Neuronal stem cell (in vitro differentiated cells): ENCODE results near the gene NEDD9.

Experiments
- DNase-seq: peaks from one replicate; pipeline ENCODE4 v3.0.0-alpha.2; 2013; ENCODE audit warnings: low spot score
- H2AFZ ChIP-seq: one replicate; pipeline ENCODE4 v1.6.1; 2013; ENCODE audit warnings: mild to moderate bottlenecking, low read length, inconsistent platforms
- H2AK5ac ChIP-seq: 2 replicates; pipeline ENCODE4 v1.6.1; 2013; ENCODE audit warnings: low read depth, mild to moderate bottlenecking, inconsistent platforms, low read length, moderate library complexity, mixed read lengths
- H2BK120ac ChIP-seq: 2 replicates; pipeline ENCODE4 v1.6.1; 2013; ENCODE audit warnings: low read depth, mild to moderate bottlenecking, inconsistent platforms, low read length, moderate library complexity, mixed read lengths
- H2BK12ac ChIP-seq: one replicate; pipeline ENCODE4 v1.6.1; 2013; ENCODE audit warnings: low read length, inconsistent platforms
- H2BK15ac ChIP-seq: 2 replicates; pipeline ENCODE4 v1.6.1; 2013; ENCODE audit warnings: mild to moderate bottlenecking, low read length, inconsistent platforms, mixed read lengths
- H2BK5ac ChIP-seq: one replicate; pipeline ENCODE4 v1.6.1; 2013; ENCODE audit warnings: inconsistent platforms, mild to moderate bottlenecking, low read length, moderate library complexity
- H3K14ac ChIP-seq: one replicate; pipeline ENCODE4 v1.6.1; 2013; ENCODE audit warnings: low read length, inconsistent platforms
- H3K18ac ChIP-seq: 2 replicates; pipeline ENCODE4 v1.6.1; 2013; ENCODE audit warnings: low read length, inconsistent platforms
- H3K23ac ChIP-seq: 2 replicates; pipeline ENCODE4 v1.6.1; 2013; ENCODE audit warnings: low read depth, mild to moderate bottlenecking, mixed read lengths, low read length, inconsistent platforms; ENCODE audit not compliant: poor library complexity
- H3K27ac ChIP-seq: replicated peaks from 3 replicates; pipeline ENCODE4 v1.5.1; 2013; ENCODE audit warnings: low read length, inconsistent platforms
- H3K27me3 ChIP-seq, 3 experiments: 2 replicates each; pipeline ENCODE4 v1.6.1; 2013; ENCODE audit warnings: low read length in 3 of 3, mild to moderate bottlenecking in 2 of 3, inconsistent platforms in 1 of 3, low read depth in 1 of 3, mixed read lengths in 1 of 3, moderate library complexity in 1 of 3; ENCODE audit not compliant: control insufficient read depth in 3 of 3, insufficient read depth in 3 of 3
- H3K36me3 ChIP-seq, 2 donors: replicated peaks in 1 of 2; 2 replicates each; pipeline ENCODE4 v1.6.1; 2013; ENCODE audit warnings: low read length in 2 of 2; ENCODE audit not compliant: control insufficient read depth in 2 of 2, insufficient read depth in 2 of 2
- H3K4ac ChIP-seq: 2 replicates; pipeline ENCODE4 v1.6.1; 2013; ENCODE audit warnings: inconsistent platforms, mild to moderate bottlenecking, low read length, moderate library complexity
- H3K4me1 ChIP-seq, 2 donors: 1 replicate in 1 of 2; 2 replicates in 1 of 2; pipeline ENCODE4 v1.6.1; 2013; ENCODE audit warnings: low read length in 2 of 2, low read depth in 1 of 2; ENCODE audit not compliant: control insufficient read depth in 2 of 2, insufficient read depth in 1 of 2
- H3K4me2 ChIP-seq: one replicate; pipeline ENCODE4 v1.6.1; 2013; ENCODE audit warnings: mild to moderate bottlenecking, low read length, inconsistent platforms; ENCODE audit not compliant: insufficient read depth, poor library complexity, severe bottlenecking
- H3K4me3 ChIP-seq, 2 donors: 2 replicates each; pipeline ENCODE4 v1.5.1; 2013; ENCODE audit warnings: low read length in 2 of 2, mild to moderate bottlenecking in 2 of 2, inconsistent platforms in 1 of 2, moderate library complexity in 1 of 2
- H3K79me1 ChIP-seq: one replicate; pipeline ENCODE4 v1.6.1; 2013; ENCODE audit warnings: low read depth, mild to moderate bottlenecking, inconsistent platforms, low read length, moderate library complexity
- H3K9ac ChIP-seq: one replicate; pipeline ENCODE4 v1.6.1; 2013; ENCODE audit warnings: mild to moderate bottlenecking, low read depth, low read length, inconsistent platforms; ENCODE audit not compliant: poor library complexity
- H3K9me3 ChIP-seq, 2 donors: replicated peaks in 1 of 2; 2 replicates each; pipeline versions ENCODE3 to v1.6.1; 2013; ENCODE audit warnings: low read length in 2 of 2, mild to moderate bottlenecking in 2 of 2, inconsistent platforms in 1 of 2, low read depth in 1 of 2, mixed read lengths in 1 of 2, moderate library complexity in 1 of 2; ENCODE audit not compliant: control insufficient read depth in 2 of 2, insufficient read depth in 1 of 2
- H4K8ac ChIP-seq: one replicate; pipeline ENCODE4 v1.6.1; 2013; ENCODE audit warnings: low read depth, mild to moderate bottlenecking, inconsistent platforms, low read length, moderate library complexity
- H4K91ac ChIP-seq: one replicate; pipeline ENCODE4 v1.6.1; 2013; ENCODE audit warnings: low read length, low read depth, mild to moderate bottlenecking, inconsistent platforms; ENCODE audit not compliant: poor library complexity
- WGBS, 2 donors: extraction: QIAGEN DNeasy Blood & Tissue Kit; methylation state at CpG; one replicate each; pipeline ENCODE4 v1.1.7; 2013; ENCODE audit warnings: missing lambda C conversion rate in 2 of 2, mixed read lengths in 1 of 2; ENCODE audit not compliant: insufficient read length in 2 of 2, insufficient replicate concordance in 1 of 2; ENCODE audit errors: extremely low coverage in 2 of 2; 5-methylcytosine and 5-hydroxymethylcytosine counted together

Gene NEDD9

DNA sequence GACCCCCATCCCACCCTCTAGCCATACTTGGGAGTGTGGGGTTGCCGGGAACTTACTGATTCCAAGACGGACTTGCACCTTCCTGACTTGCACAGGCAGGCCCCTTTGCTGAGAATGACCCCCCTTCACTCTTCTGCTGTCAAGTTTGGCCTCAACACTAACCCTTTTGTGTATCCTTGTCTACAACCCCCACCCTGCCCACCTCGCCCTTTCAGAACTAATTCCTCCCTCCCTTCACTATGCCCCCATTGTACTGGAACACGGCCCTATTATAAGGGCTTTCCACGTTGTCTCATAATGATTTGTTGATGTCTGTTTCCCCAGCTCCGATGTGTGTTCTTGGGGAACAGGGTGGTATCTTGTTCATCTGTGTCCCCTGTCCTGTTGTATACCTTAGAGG, 4.4 kb upstream of the NEDD9 start:
- H3K18ac ChIP-seq: no peak overlapping the region

DNA sequence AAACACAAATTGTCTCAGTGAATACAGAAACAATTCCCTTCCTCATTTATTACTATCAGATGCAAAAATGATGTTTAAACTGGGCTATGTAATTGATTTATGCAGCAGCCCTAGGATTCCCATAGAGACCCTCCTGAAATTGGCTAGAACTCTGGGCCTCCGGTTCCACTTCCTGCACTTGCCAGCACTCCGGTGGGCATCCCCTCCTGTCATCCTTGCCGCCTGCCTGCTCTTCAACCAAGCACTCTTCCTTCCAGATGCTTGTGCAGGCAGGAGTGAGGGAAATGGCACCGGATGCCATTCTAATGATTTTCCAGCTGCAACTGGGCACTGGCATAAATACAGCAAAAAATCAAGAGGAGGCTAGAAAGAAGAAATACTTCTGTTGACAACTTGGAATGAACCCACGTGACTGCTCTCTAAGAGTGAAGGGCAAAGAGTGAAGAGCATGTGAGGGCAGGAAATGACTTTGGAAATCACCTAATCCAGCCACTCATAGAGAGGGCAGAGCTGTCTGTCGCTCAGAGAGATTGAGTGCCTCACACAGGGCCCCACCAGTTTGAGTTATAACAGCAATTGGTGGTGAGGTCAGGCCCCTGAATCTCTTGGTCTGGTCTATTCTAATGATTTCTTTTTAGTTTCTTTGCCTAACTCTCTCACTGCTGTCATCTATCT, 3.7 kb upstream of the NEDD9 start:
- DNase-seq: no peak
- no peaks in the 10 kb centered on the region for H3K79me1 ChIP-seq
- no peak overlapping the region for H3K27ac ChIP-seq
- no peak overlapping the region for H3K9ac ChIP-seq
- no peak overlapping the region for H2BK120ac ChIP-seq
- H3K18ac ChIP-seq: peak overlapping the region; percentile 23
- H2BK5ac ChIP-seq: no peak overlapping the region
- no peak overlapping the region for H2AFZ ChIP-seq
- H2BK15ac ChIP-seq: no peak overlapping the region
- no peak overlapping the region for H4K91ac ChIP-seq
- H3K36me3 ChIP-seq: no peaks in the 10 kb centered on the region
- WGBS, 2 donors: no CpG with 5 or more reads among the region's 6 CpGs
- no peaks in the 10 kb centered on the region for H3K27me3 ChIP-seq
- no peak overlapping the region for H3K4me2 ChIP-seq
- no peak overlapping the region for H2AK5ac ChIP-seq
- no peak overlapping the region for H3K23ac ChIP-seq
- no peaks in the 10 kb centered on the region for H3K9me3 ChIP-seq
- no peak overlapping the region for H4K8ac ChIP-seq
- H3K4ac ChIP-seq: no peak overlapping the region
- no peak overlapping the region for H3K4me3 ChIP-seq
- no peak overlapping the region for H3K14ac ChIP-seq
- no peak overlapping the region for H2BK12ac ChIP-seq
- H3K4me1 ChIP-seq: peaks cover 18% of the 10 kb centered on the region in 2 donors

More for the DNA sequence above, 4.4 kb upstream of the NEDD9 start:
- H3K4me3 ChIP-seq: no peak overlapping the region
- H3K23ac ChIP-seq: no peak overlapping the region
- H2BK12ac ChIP-seq: no peak overlapping the region
- no peaks in the 10 kb centered on the region for H3K36me3 ChIP-seq
- no peak overlapping the region for H2AFZ ChIP-seq
- H3K9ac ChIP-seq: no peak overlapping the region
- WGBS, 2 donors: no CpG with 5 or more reads among the region's 6 CpGs
- no peak overlapping the region for H3K4ac ChIP-seq
- H3K4me2 ChIP-seq: no peak overlapping the region
- no peaks in the 10 kb centered on the region for H3K79me1 ChIP-seq
- H4K91ac ChIP-seq: no peak overlapping the region
- no peaks in the 10 kb centered on the region for H3K27me3 ChIP-seq
- no peak for DNase-seq
- H2BK15ac ChIP-seq: no peak overlapping the region
- peaks cover 18 to 20% of the 10 kb centered on the region in 2 donors for H3K4me1 ChIP-seq
- H2AK5ac ChIP-seq: no peak overlapping the region
- no peak overlapping the region for H2BK5ac ChIP-seq
- H3K27ac ChIP-seq: no peak overlapping the region
- no peak overlapping the region for H4K8ac ChIP-seq
- no peak overlapping the region for H2BK120ac ChIP-seq
- no peak overlapping the region for H3K14ac ChIP-seq
- H3K9me3 ChIP-seq: no peaks in the 10 kb centered on the region

DNA sequence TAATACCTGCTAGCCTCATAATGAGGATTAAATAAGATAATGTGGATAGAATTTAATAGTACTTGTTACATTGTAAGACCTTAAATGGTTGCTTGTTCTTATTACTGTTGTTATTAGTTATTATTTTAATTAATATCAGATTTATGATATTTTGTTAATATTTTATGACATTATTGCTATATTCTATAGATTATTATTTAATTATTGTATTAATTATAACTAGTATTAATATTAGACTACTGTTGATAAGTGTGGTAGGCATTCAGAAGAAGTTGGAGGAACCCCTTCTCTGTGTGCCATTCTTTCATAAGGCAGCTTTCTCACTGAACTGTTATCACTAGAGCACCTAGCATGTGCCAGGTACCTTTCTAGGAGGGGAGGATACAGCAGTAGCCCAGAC, 2.6 kb upstream of the NEDD9 start:
- Histone ChIP-seq H2BK12ac (no peak overlapping the region), H2AK5ac (no peak overlapping the region), H3K18ac (no peak overlapping the region), H3K23ac (no peak overlapping the region), H3K4ac (no peak overlapping the region), H3K79me1 (no peaks in the 10 kb centered on the region), H2BK15ac (no peak overlapping the region), H3K4me3 (no peak overlapping the region), H3K14ac (no peak overlapping the region), H3K4me2 (no peak overlapping the region), H3K27me3 (no peaks in the 10 kb centered on the region), H2BK5ac (no peak overlapping the region), H3K36me3 (no peaks in the 10 kb centered on the region), H3K9me3 (no peaks in the 10 kb centered on the region), H3K27ac (no peak overlapping the region), H4K8ac (no peak overlapping the region), H4K91ac (no peak overlapping the region), H2BK120ac (no peak overlapping the region), H3K9ac (no peak overlapping the region), H3K4me1 (peaks cover 18 to 22% of the 10 kb centered on the region in 2 donors), H2AFZ (no peak overlapping the region)
- no peak for DNase-seq

DNA sequence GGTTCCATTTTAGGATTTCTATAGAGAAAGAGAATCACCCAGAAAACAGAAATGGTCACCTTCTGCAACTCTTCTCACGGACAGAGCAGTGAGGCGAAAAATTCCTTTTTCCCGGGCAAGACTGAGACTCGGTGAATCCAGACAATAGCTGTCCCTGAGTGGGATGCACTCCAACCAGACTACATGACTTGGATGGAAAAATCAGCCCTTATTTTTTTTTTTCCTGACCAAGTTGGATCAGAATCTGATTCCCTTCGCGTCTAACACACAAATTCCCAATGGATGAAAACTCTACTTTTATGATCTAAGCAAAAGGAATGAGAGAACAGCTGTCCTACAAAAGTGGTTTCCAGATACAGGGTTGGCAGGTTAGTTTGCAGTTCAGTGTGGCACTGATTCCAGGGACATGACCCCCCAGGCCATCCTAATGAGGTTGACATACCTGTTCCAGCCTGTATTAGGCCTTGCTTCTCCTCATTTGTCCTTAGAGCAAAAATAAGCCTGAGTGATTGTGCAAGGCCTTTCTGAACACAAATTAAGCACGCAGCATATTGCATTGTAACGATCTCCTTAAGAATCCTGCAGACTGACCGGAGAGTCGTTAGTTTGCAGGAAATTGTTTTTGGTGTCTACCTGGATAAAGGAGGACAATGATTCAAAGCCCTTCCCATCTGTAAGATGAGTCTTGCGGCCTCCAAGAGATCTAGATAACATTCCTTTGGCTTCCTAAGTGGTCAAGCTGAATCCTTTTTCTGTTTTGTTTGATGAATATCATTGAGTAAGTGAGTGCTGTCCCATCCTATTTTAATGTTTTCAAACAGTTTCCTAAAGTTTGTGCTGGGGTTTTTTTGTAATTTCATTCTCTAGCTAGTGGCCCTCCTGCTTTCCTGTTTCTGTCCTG, 1.5 kb upstream of the NEDD9 start:
- Histone ChIP-seq H3K27ac (peak overlapping the region; percentile 77), H4K91ac (no peak overlapping the region), H2AK5ac (no peak overlapping the region), H4K8ac (no peak overlapping the region), H3K14ac (no peak overlapping the region), H3K4me3 (peak overlapping the region in 1 of 2 donors; percentile 79), H3K9me3 (no peaks in the 10 kb centered on the region), H3K18ac (no peak overlapping the region), H3K9ac (no peak overlapping the region), H3K4me1 (peaks cover 18 to 30% of the 10 kb centered on the region in 2 donors), H2BK120ac (no peak overlapping the region), H3K4ac (no peak overlapping the region), H2BK5ac (no peak overlapping the region), H3K36me3 (no peaks in the 10 kb centered on the region), H3K79me1 (no peaks in the 10 kb centered on the region), H3K27me3 (no peaks in the 10 kb centered on the region), H3K4me2 (no peak overlapping the region), H2BK15ac (no peak overlapping the region), H2AFZ (no peak overlapping the region), H3K23ac (no peak overlapping the region), H2BK12ac (no peak overlapping the region)
- no peak for DNase-seq
- WGBS, 2 donors: no CpG with 5 or more reads among the region's 11 CpGs
